Measurements from ENCODE around the gene RALGDS. TPM values are rescaled to one million over a fixed set of nuclear protein-coding genes. Genes with fewer than 3 reads are reported as not detected.

The RALGDS gene
- total RNA-seq, 1 donor: 13.8 TPM

- no peak for TF ChIP-seq CTCF (IDR thresholded peaks at IDR 0.05; ENCODE audit: insufficient read depth, low read depth, low read length)
- no peak for DNase-seq (ENCODE audit: low read depth)
- H3K4me3 ChIP-seq (ENCODE audit: low read depth, low read length): no peak overlapping the region
Measured at GRCh38 chr9:133166392-133166791, 45.4 kb upstream of the RALGDS start.

- H3K4me3 ChIP-seq (ENCODE audit: low read depth, low read length): no peak overlapping the region
- no peak for DNase-seq (ENCODE audit: low read depth)
- TF ChIP-seq CTCF (IDR thresholded peaks at IDR 0.05; ENCODE audit: insufficient read depth, low read depth, low read length): no peak
Measured at GRCh38 chr9:133165452-133165730, 44.4 kb upstream of the RALGDS start.

- no peak for TF ChIP-seq CTCF (IDR thresholded peaks at IDR 0.05; ENCODE audit: insufficient read depth, low read depth, low read length)
- DNase-seq (ENCODE audit: low read depth): no peak
- peak overlapping the region; percentile 71 for H3K4me3 ChIP-seq (ENCODE audit: low read depth, low read length)
Measured at GRCh38 chr9:133164191-133164590, 43.2 kb upstream of the RALGDS start.

- TF ChIP-seq CTCF (IDR thresholded peaks at IDR 0.05; ENCODE audit: insufficient read depth, low read depth, low read length): no peak
- H3K4me3 ChIP-seq (ENCODE audit: low read depth, low read length): peak within 1 kb of the TSS; percentile 71
- DNase-seq (ENCODE audit: low read depth): peak; percentile 44
Measured at GRCh38 chr9:133163504-133164172, 42.6 kb upstream of the RALGDS start, which contains the start of gene GBGT1. Gene GBGT1, minus strand, starts transcription at chr9:133163914. Its CDS starts 1,502 bp downstream, at chr9:133162412.

GRCh38 chr9:133162861-133163503, 41.9 kb upstream of the RALGDS start:
- peak overlapping the region; percentile 71 for H3K4me3 ChIP-seq (ENCODE audit: low read depth, low read length)
- DNase-seq (ENCODE audit: low read depth): no peak
- no peak for TF ChIP-seq CTCF (IDR thresholded peaks at IDR 0.05; ENCODE audit: insufficient read depth, low read depth, low read length)

- TF ChIP-seq CTCF (IDR thresholded peaks at IDR 0.05; ENCODE audit: insufficient read depth, low read depth, low read length): no peak
- no peak overlapping the region for H3K4me3 ChIP-seq (ENCODE audit: low read depth, low read length)
- DNase-seq (ENCODE audit: low read depth): no peak
Measured at GRCh38 chr9:133161547-133161950, 40.5 kb upstream of the RALGDS start.
